Activated CD4-positive, CD25-positive, alpha-beta regulatory T cell treated with anti-CD3 and anti-CD28 coated beads, Interleukin-2, amount 50 U/mL, for 24 hours (primary cell): Measurements from ENCODE around the gene CATSPERB.
"Not testable (repeated sequence)": the region's sequence is repeated elsewhere in the genome, so short reads cannot be mapped to it uniquely, and the experiment has no call there.

Source experiments
- ATAC-seq, 2 donors: fragments of 150-1000 bp; cut with Tn5 transposase; one replicate each; pipeline ENCODE4 v1.10.0; 2021; ENCODE audit warnings: mild to moderate bottlenecking in 1 of 2, moderate library complexity in 1 of 2

The CATSPERB gene

GRCh38 chr14:91573894-91574837 lies 157.7 kb downstream of the CATSPERB start:
- peak; percentile 89 to 94 for ATAC-seq

GRCh38 chr14:91573528-91573893 lies 158.4 kb downstream of the CATSPERB start:
- ATAC-seq = no peak

- no peak for ATAC-seq
Observed at GRCh38 chr14:91570021-91570420, 161.9 kb downstream of the CATSPERB start.

- ATAC-seq = no peak
Observed at GRCh38 chr14:91569301-91569700, 162.6 kb downstream of the CATSPERB start.

GRCh38 chr14:91568626-91569025 lies 163.3 kb downstream of the CATSPERB start:
- ATAC-seq = no peak

GRCh38 chr14:91567827-91568226 lies 164.1 kb downstream of the CATSPERB start:
- not testable (repeated sequence) for ATAC-seq

GRCh38 chr14:91555531-91555930 lies 176.4 kb downstream of the CATSPERB start:
- no peak for ATAC-seq

GRCh38 chr14:91554535-91555332 lies 177.2 kb downstream of the CATSPERB start:
- ATAC-seq = no peak

- no peak for ATAC-seq
Observed at GRCh38 chr14:91548108-91548507, 183.8 kb downstream of the CATSPERB start.

GRCh38 chr14:91545946-91546716 lies 185.8 kb downstream of the CATSPERB start:
- ATAC-seq = no peak

- no peak for ATAC-seq
Observed at GRCh38 chr14:91545204-91545603, 186.7 kb downstream of the CATSPERB start.

GRCh38 chr14:91536327-91536726 lies 195.6 kb downstream of the CATSPERB start:
- ATAC-seq = no peak

GRCh38 chr14:91534059-91534458 lies 197.8 kb downstream of the CATSPERB start:
- not testable (repeated sequence) for ATAC-seq

GRCh38 chr14:91533623-91534022 lies 198.3 kb downstream of the CATSPERB start:
- ATAC-seq = no peak
